GM20431 (cell line): ENCODE measurements around the gene LCN6.
"Not testable (repeated sequence)": the region's sequence is repeated elsewhere in the genome, so short reads cannot be mapped to it uniquely, and the experiment has no call there.

Experiments
- in situ Hi-C: fragments of 300-500 bp; cut with MseI, MboI; formaldehyde crosslinking; loops from one replicate; pipeline ENCODE4 v1.15.0; 2020; ENCODE audit warnings: low sequenced_read_pairs; ENCODE audit not compliant: unreplicated experiment

Gene LCN6

DNA sequence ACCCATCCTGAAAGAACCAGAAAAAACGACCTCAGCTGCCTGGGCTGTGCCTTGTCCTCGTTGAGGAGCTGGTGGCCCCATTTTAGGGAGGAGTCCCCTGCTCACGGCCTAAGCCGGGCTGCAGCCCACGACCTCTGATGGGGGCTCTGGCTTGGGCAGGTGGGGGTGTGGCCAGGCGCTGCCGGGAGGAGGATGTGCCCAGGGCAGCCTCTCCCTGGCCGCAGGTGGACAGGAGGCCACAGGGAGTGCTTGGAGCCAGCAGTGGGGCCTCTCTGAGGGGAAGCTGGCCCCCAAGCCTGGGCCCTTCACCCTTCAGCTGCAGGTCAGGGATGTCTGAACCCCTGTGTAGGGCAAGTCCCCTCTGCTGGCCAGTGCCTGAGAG is 33.4 kb downstream of the LCN6 start:
- in situ Hi-C loops: no loop called here

DNA sequence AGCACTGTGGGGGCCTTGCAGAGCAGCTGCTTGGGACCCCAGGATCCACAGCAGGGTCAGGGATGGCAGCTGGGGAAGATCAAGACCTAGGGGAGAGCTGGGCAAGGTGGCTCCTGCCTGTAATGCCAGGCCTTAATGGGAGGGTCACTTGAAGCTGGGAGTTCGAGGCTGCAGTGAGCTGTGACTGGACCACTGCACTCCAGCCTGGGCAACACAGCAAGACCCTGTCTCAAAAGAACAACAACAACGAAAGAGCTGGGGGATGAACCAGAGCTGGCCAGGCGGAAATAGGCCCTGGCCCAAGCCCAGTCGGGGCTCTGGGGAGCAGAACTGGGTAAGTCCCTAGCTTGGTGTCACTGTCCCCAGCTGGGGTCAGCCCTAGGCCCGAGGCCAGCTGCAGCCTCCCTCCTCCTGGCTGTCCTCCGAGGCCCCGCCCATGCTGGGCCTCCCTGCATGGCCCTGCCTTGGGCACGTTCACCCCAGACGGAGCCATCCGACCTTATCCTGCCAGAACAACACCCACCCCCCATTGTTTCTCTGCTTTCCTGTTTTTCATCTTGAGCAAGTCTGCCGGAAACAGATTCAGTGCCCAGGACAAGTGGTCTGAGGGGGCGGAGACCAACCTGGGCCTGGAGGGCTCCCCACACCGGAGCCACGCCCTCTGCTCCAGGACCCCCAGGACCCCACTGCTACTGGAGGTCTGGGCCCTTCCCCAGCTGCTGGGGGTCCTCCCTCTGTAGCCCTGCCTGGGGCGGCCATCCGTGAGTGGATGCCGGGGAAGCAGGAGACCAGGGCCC is 34.0 kb downstream of the LCN6 start:
- in situ Hi-C loops: no loop called here

- in situ Hi-C loops: no loop called here
These were observed 34.8 kb downstream of the LCN6 start for GRCh38 chr9:136713550-136713949.

GRCh38 chr9:136712690-136713544 is 35.4 kb downstream of the LCN6 start:
- in situ Hi-C loops: no loop called here

GRCh38 chr9:136711751-136712689 is 36.3 kb downstream of the LCN6 start, which contains the start of gene DIPK1B:
DIPK1B (plus strand) TSS chr9:136712572; CDS start chr9:136712666, 94 bp downstream.
- in situ Hi-C loops: no loop called here

DNA sequence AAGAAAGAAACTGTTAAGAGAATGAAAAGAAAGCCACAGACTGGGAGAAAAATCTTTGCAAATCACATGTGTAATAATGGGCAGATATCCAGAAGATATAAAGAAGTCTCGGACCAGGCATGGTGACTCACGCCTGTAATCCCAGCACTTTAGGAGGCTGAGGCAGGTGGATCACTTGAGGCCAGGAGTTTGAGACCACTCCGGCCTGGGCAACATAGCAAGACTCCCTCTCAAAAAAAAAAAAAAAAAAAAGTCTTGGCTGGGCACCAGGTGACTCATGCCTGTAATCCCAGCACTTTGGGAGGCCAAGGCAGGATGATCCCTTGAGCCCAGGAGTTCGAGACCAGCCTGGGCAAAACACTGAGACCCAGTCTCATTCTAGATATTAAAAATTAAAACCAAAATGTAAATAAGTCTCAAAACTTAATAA is 37.1 kb downstream of the LCN6 start:
- in situ Hi-C loops: not testable (repeated sequence)

GRCh38 chr9:136710543-136710942 is 37.8 kb downstream of the LCN6 start:
- in situ Hi-C loops: no loop called here

DNA sequence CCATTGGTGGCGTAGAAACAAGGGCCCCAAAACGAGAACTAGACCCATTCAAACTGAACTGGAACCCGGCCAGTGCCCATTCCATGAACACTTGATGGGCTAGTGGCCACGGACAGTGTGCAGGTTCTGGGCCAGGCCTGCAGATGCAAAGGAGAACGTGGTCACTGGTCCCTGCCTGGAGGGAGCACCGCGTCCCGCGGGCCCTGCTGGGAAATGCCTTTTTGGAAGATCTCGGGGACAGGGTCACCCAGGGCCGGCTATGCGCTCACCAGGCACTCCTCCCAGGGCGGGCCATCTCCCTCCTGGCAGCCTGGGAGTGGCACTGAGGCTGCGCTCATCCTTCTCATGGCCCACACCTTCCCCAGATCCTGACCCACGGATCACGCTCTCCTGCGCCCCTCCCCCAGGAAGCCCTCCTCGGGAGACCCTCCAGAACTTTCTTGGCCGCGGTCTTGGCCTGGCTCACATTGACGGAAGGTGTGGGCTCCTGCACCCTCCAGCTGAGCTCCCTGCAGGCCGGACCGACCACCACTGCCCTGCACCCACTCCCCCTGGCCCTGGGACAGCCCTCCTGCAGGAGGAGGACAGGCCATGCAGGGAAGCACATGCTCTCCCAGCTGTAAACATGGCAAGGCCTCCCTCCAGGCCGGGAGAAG is 38.7 kb downstream of the LCN6 start:
- in situ Hi-C loops: no loop called here

- in situ Hi-C loops: no loop called here
These were observed 40.3 kb downstream of the LCN6 start for GRCh38 chr9:136707849-136708517.

GRCh38 chr9:136707011-136707410 is 41.3 kb downstream of the LCN6 start:
- in situ Hi-C loops: no loop called here

GRCh38 chr9:136705564-136705963 is 42.8 kb downstream of the LCN6 start:
- in situ Hi-C loops: no loop called here

- in situ Hi-C loops: not testable (repeated sequence)
These were observed 43.6 kb downstream of the LCN6 start for GRCh38 chr9:136704741-136705140.

- in situ Hi-C loops: no loop called here
These were observed 45.0 kb downstream of the LCN6 start for GRCh38 chr9:136703276-136703860.

- in situ Hi-C loops: no loop called here
These were observed 46.7 kb downstream of the LCN6 start for GRCh38 chr9:136701668-136702053.

DNA sequence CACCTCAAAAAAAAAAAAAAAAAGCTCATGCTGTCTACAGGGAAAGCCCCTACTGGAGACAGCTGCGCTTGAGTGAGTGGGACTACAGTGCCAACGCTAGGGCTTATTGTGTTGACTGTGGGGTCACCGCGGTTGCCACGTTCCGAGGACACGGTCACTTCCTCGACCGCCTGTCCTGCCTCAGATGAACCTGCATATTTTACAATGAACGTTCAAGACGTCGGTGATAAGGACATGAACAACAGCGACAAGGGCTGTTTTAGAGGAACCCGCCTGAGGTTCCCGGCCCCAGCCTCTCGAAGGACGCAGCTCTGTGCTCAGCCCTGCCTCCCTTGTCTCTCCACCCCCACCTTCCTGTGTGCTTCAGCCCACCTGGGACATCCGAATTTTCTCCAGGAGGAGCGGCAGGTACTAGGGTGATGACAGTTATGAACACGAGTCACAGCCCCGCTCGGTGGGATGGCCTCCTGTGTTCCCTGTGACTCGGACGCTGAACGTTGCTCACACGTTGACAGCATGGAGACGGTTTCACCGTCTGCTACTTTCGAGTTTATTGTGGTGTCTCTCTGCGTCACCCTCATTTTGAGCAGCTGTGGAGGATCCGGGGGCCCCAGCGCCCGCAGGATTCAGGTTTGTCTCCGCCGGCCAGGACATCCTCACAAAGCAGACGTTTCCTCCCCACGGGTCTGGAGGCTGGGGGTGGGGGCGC is 47.2 kb downstream of the LCN6 start:
- in situ Hi-C loops: no loop called here

- in situ Hi-C loops: no loop called here
These were observed 48.0 kb downstream of the LCN6 start for GRCh38 chr9:136700304-136700703.

DNA sequence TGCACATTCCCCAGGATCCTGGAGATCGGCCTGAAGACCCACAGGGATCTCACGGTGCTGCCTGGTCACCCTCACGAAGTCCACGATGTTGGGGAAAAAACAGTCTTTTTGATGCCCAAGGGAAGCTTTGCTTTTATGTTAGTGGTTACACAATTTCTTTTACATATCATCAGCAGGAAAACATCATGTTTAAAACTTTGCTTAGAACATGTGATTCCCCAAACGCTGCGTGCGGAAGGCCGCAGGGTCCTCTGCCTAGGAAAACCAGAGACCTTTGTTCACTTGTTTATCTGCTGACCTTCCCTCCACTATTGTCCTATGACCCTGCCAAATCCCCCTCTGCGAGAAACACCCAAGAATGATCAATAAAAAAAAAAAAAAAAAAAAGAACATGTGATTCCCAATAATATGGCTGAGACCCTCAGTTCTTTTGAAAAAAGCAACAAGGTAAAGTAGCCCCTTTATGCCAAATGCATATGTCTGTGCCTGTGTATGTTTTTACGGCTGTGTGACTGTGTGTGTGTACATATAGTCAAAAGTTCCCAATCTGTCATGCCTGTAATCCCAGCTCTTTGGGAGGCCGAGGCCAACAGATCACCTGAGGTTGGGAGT is 49.6 kb downstream of the LCN6 start:
- in situ Hi-C loops: no loop called here
